HepG2 (cell line): ENCODE data around the gene NFKBIA. TPM values are rescaled to one million over a fixed set of nuclear protein-coding genes. Genes with fewer than 3 reads are reported as not detected.

Source experiments
- BCL6 ChIP-seq: IDR thresholded peaks from 2 replicates; pipeline ENCODE4 v1.6.1; 2016; ENCODE audit warnings: missing genetic modification reagents, missing compliant biosample characterization
- KAT8 ChIP-seq: IDR thresholded peaks from 2 replicates; pipeline ENCODE4 v1.6.1; 2016; ENCODE audit warnings: missing genetic modification reagents, missing compliant biosample characterization
- MAFF ChIP-seq: IDR thresholded peaks from 2 replicates; pipeline ENCODE4 v1.6.1; 2011; ENCODE audit warnings: low read depth, low read length, improper control_type of control experiment
- MAFK ChIP-seq, 2 experiments: IDR thresholded peaks in 1 of 2; conservative IDR thresholded peaks in 1 of 2; 2 replicates each; pipeline ENCODE4 v1.6.1; 2011; ENCODE audit warnings: improper control_type of control experiment in 2 of 2, low read length in 2 of 2
- MBNL3 ChIP-seq: fragments of 250-450 bp; sonication (Bioruptor Pico); conservative IDR thresholded peaks from 2 replicates; pipeline ENCODE4 v1.8.0; 2022; ENCODE audit warnings: mild to moderate bottlenecking, inconsistent platforms
- NCOA5 ChIP-seq: sonication (generic); formaldehyde crosslinking; IDR thresholded peaks from 2 replicates; pipeline ENCODE4 v1.4.0; 2020; ENCODE audit warnings: missing genetic modification reagents
- RARA ChIP-seq: IDR thresholded peaks from 2 replicates; pipeline ENCODE4 v1.6.1; 2016; ENCODE audit warnings: missing genetic modification reagents, missing compliant biosample characterization
- SNAI1 ChIP-seq: sonication (generic); formaldehyde crosslinking; IDR thresholded peaks from 2 replicates; pipeline ENCODE4 v1.5.0; 2020; ENCODE audit warnings: mild to moderate bottlenecking, missing genetic modification reagents, borderline replicate concordance
- SRSF1 ChIP-seq: fragments of 200-400 bp; formaldehyde crosslinking; optimal IDR thresholded peaks from 2 replicates; pipeline ENCODE3; 2017; ENCODE audit warnings: mild to moderate bottlenecking, low read depth, low read length, moderate library complexity
- ZBTB38 ChIP-seq: sonication (generic); formaldehyde crosslinking; IDR thresholded peaks from 2 replicates; pipeline ENCODE4 v1.5.1; 2020; ENCODE audit warnings: mild to moderate bottlenecking, missing genetic modification reagents
- ZC3H13 ChIP-seq: sonication (generic); formaldehyde crosslinking; IDR thresholded peaks from 2 replicates; pipeline ENCODE4 v1.8.1; 2023; ENCODE audit warnings: mild to moderate bottlenecking, missing genetic modification reagents, moderate library complexity
- ZFP36L1 ChIP-seq: sonication (generic); formaldehyde crosslinking; IDR thresholded peaks from 2 replicates; pipeline ENCODE4 v1.8.0; 2022; ENCODE audit warnings: mild to moderate bottlenecking, missing genetic modification reagents, moderate library complexity
- ZKSCAN1 ChIP-seq: fragments of 150-350 bp; IDR thresholded peaks from 2 replicates; pipeline ENCODE4 v1.6.1; 2014; ENCODE audit warnings: low read length
- ZNF24 ChIP-seq: fragments of 450-650 bp; IDR thresholded peaks from 2 replicates; pipeline ENCODE4 v1.6.1; 2017; ENCODE audit warnings: antibody characterized with exemption, mild to moderate bottlenecking
- ZNF333 ChIP-seq: sonication (generic); formaldehyde crosslinking; IDR thresholded peaks from 2 replicates; pipeline ENCODE4 v1.4.0; 2020; ENCODE audit warnings: mild to moderate bottlenecking, missing genetic modification reagents, borderline replicate concordance
- ZNF556 ChIP-seq: sonication (generic); formaldehyde crosslinking; IDR thresholded peaks from 2 replicates; pipeline ENCODE4 v1.4.0; 2020; ENCODE audit warnings: mild to moderate bottlenecking, missing genetic modification reagents, borderline replicate concordance
- ZNF557 ChIP-seq: sonication (generic); formaldehyde crosslinking; IDR thresholded peaks from 2 replicates; pipeline ENCODE4 v1.4.0; 2020; ENCODE audit warnings: missing genetic modification reagents
- ZNF572 ChIP-seq: sonication (generic); formaldehyde crosslinking; IDR thresholded peaks from 2 replicates; pipeline ENCODE4 v1.5.1; 2020; ENCODE audit warnings: mild to moderate bottlenecking, missing genetic modification reagents
- ZNF724P ChIP-seq: sonication (generic); formaldehyde crosslinking; IDR thresholded peaks from 2 replicates; pipeline ENCODE4 v1.8.0; 2022; ENCODE audit warnings: missing genetic modification reagents, borderline replicate concordance
- ZNF737 ChIP-seq: sonication (generic); formaldehyde crosslinking; IDR thresholded peaks from 2 replicates; pipeline ENCODE4 v1.5.0; 2020; ENCODE audit warnings: missing genetic modification reagents, mild to moderate bottlenecking, borderline replicate concordance
- ZNF772 ChIP-seq: sonication (generic); formaldehyde crosslinking; IDR thresholded peaks from 2 replicates; pipeline ENCODE4 v1.5.0; 2020; ENCODE audit warnings: mild to moderate bottlenecking, missing genetic modification reagents
- ZNF790 ChIP-seq: sonication (generic); formaldehyde crosslinking; IDR thresholded peaks from 2 replicates; pipeline ENCODE4 v1.8.0; 2022; ENCODE audit warnings: missing genetic modification reagents, mild to moderate bottlenecking, borderline replicate concordance
- ZSCAN21 ChIP-seq: sonication (generic); formaldehyde crosslinking; IDR thresholded peaks from 2 replicates; pipeline ENCODE4 v1.8.0; 2022; ENCODE audit warnings: mild to moderate bottlenecking, missing genetic modification reagents, moderate library complexity, borderline replicate concordance
- polyA plus RNA-seq, 8 experiments: library from polyadenylated mRNA; depleted of rRNA in 3 of 8; stranded (reverse) in 7 of 8; unstranded in 1 of 8; fragments of >200 nt; fragmentation: Illumina TruSeq in 4 of 8; extraction: Trizol in 4 of 8; gene quantifications; 2 replicates each; pipeline versions ENCODE4 v1.2.1 to v1.2.3, GENCODE V29; 2011 to 2016; ENCODE audit warnings: low read depth in 4 of 8, missing spikeins in 1 of 8, mixed read lengths in 1 of 8; ENCODE audit not compliant: insufficient read depth in 1 of 8
- total RNA-seq, 5 experiments: library from RNA; depleted of rRNA; stranded (reverse); fragments of >200 nt; fragmentation: Illumina TruSeq; extraction: Trizol; gene quantifications; 2 replicates each; pipeline ENCODE4 v1.2.3, GENCODE V29; 2016; ENCODE audit warnings: low read depth in 1 of 5
- TF ChIP-seq, protein P1 (sequence below): IDR thresholded peaks from 2 replicates; pipeline ENCODE4 v1.6.1; 2016; ENCODE audit warnings: low read depth, control low read depth
- TF ChIP-seq, protein P2 (sequence below): sonication (generic); formaldehyde crosslinking; IDR thresholded peaks from 2 replicates; pipeline ENCODE4 v1.5.0; 2020; ENCODE audit warnings: mild to moderate bottlenecking, missing genetic modification reagents

The NFKBIA gene
- total and polyA plus RNA-seq, 2 of the 13 experiments (the other 11 are each of a cell fraction or from before 2014, with no cell fraction given): 197 to 319 TPM

DNA sequence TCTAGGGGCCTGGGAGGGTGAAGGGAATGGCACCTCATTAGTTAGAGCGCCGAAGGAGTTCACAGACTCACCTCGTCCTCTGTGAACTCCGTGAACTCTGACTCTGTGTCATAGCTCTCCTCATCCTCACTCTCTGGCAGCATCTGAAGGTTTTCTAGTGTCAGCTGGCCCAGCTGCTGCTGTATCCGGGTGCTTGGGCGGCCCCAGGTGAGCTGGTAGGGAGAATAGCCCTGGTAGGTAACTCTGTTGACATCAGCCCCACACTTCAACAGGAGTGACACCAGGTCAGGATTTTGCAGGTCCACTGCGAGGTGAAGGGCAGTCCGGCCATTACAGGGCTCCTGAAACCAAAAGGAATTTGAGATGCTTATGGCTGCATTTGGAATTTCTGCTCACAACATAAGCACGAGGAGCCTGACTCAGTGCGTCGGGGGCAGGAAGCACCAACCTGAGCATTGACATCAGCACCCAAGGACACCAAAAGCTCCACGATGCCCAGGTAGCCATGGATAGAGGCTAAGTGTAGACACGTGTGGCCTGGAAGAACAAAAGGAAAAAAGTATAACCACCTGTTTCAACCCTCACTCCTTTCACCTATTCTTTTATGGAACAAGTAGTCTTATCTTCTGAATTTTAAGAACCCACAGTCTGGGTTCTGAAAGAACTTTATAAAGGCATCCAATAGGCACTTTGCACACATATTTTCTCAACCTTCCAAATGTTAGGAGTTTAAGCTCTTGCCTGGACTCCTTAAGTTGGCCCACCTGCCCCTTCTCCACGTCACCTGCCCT, 2.0 kb downstream of the NFKBIA start (continued):
- TF ChIP-seq ZNF790 (CRISPR knock-in tag) (no peak), SNAI1 (no peak), ZNF333 (peak; percentile 21; the same call in 1 of the 2 replicates), ZNF24 (no peak), MBNL3 (no peak), SRSF1 (no peak), ZNF772 (CRISPR knock-in tag) (peak; percentile 66; the same call in 1 of the 2 replicates), ZNF737 (CRISPR knock-in tag) (no peak), ZFP36L1 (CRISPR knock-in tag) (no peak), ZC3H13 (no peak), ZKSCAN1 (no peak), ZSCAN21 (CRISPR knock-in tag) (no peak), ZNF724P (CRISPR knock-in tag) (0 out of 2 replicates have a peak, but pooled peaks have one; percentile 56), RARA (CRISPR knock-in tag) (peak; percentile 21; the same call in 1 of the 2 replicates), MAFK (conservative IDR thresholded peaks at IDR 0.05 in 1 of 2, IDR thresholded peaks at IDR 0.05 in 1 of 2; ENCODE audit: low read length in 2 of 2) (no peak), ZNF572 (CRISPR knock-in tag) (0 out of 2 replicates have a peak, but pooled peaks have one; percentile 36), ZNF557 (CRISPR knock-in tag) (no peak), MAFF (no peak), NCOA5 (CRISPR knock-in tag) (no peak), BCL6 (CRISPR knock-in tag) (no peak), ZNF556 (CRISPR knock-in tag) (0 out of 2 replicates have a peak, but pooled peaks have one; percentile 35), KAT8 (CRISPR knock-in tag) (no peak), ZBTB38 (CRISPR knock-in tag) (no peak; the same call in 1 of the 2 replicates)
- TF ChIP-seq, protein P1, sequence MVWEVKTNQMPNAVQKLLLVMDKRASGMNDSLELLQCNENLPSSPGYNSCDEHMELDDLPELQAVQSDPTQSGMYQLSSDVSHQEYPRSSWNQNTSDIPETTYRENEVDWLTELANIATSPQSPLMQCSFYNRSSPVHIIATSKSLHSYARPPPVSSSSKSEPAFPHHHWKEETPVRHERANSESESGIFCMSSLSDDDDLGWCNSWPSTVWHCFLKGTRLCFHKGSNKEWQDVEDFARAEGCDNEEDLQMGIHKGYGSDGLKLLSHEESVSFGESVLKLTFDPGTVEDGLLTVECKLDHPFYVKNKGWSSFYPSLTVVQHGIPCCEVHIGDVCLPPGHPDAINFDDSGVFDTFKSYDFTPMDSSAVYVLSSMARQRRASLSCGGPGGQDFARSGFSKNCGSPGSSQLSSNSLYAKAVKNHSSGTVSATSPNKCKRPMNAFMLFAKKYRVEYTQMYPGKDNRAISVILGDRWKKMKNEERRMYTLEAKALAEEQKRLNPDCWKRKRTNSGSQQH (CRISPR knock-in tag): no peak
- TF ChIP-seq, protein P2, sequence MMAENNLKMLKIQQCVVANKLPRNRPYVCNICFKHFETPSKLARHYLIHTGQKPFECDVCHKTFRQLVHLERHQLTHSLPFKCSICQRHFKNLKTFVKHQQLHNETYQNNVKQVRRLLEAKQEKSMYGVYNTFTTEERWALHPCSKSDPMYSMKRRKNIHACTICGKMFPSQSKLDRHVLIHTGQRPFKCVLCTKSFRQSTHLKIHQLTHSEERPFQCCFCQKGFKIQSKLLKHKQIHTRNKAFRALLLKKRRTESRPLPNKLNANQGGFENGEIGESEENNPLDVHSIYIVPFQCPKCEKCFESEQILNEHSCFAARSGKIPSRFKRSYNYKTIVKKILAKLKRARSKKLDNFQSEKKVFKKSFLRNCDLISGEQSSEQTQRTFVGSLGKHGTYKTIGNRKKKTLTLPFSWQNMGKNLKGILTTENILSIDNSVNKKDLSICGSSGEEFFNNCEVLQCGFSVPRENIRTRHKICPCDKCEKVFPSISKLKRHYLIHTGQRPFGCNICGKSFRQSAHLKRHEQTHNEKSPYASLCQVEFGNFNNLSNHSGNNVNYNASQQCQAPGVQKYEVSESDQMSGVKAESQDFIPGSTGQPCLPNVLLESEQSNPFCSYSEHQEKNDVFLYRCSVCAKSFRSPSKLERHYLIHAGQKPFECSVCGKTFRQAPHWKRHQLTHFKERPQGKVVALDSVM: no peak
